OCI-LY7 (cell line): Measurements from ENCODE around the gene DNMBP. TPM values are rescaled to one million over a fixed set of nuclear protein-coding genes. Genes with fewer than 3 reads are reported as not detected.

Experiments
- BruUV-seq: library from RNA; stranded (reverse); fragments of 400-500 nt; replicated peaks from 2 replicates; lab custom pipeline; 2021; lab: Mats Ljungman, UMichigan
- CTCF ChIA-PET: fragments of 300-600 bp; sonication (Branson Sonifier 250); formaldehyde crosslinking; loops from one replicate; lab custom pipeline; 2022; ENCODE audit warnings: antibody characterized with exemption; ENCODE audit not compliant: unreplicated experiment; lab: Charles Lee
- POLR2A ChIA-PET: fragments of 300-600 bp; sonication (Branson Sonifier 250); formaldehyde crosslinking; loops from one replicate; lab custom pipeline; 2022; ENCODE audit warnings: antibody characterized with exemption; lab: Charles Lee
- DNase-seq: peaks from one replicate; pipeline ENCODE4 v3.0.0-alpha.2; 2015; ENCODE audit warnings: low spot score
- H2AFZ ChIP-seq: fragments of 200-600 bp; sonication (generic), shearing (Covaris generic); 2 replicates; pipeline ENCODE4 v1.6.1; 2014; ENCODE audit warnings: mild to moderate bottlenecking, antibody characterized with exemption, low read length, moderate library complexity
- H3K27ac ChIP-seq: fragments of 200-600 bp; sonication (generic); 2 replicates; pipeline ENCODE4 v1.5.1; 2014; ENCODE audit warnings: mixed run types, low read depth, mild to moderate bottlenecking, moderate library complexity, low read length, inconsistent platforms; ENCODE audit not compliant: poor library complexity, severe bottlenecking
- H3K36me3 ChIP-seq: fragments of 200-600 bp; sonication (generic); 2 replicates; pipeline ENCODE4 v1.6.1; 2014; ENCODE audit warnings: mild to moderate bottlenecking, antibody characterized with exemption, low read length, moderate library complexity, mixed read lengths; ENCODE audit not compliant: insufficient read depth
- H3K4me1 ChIP-seq: fragments of 200-600 bp; sonication (generic); 2 replicates; pipeline ENCODE4 v1.5.1; 2014; ENCODE audit warnings: mild to moderate bottlenecking, low read length; ENCODE audit not compliant: insufficient read depth, poor library complexity, severe bottlenecking
- H3K4me2 ChIP-seq: fragments of 200-600 bp; sonication (generic); 2 replicates; pipeline ENCODE4 v1.6.1; 2014; ENCODE audit warnings: mild to moderate bottlenecking, low read length
- H3K4me3 ChIP-seq: fragments of 200-600 bp; sonication (generic); 2 replicates; pipeline ENCODE4 v1.5.1; 2014; ENCODE audit warnings: mild to moderate bottlenecking, low read depth, low read length; ENCODE audit not compliant: poor library complexity, severe bottlenecking
- H3K79me2 ChIP-seq: fragments of 200-600 bp; sonication (generic); 2 replicates; pipeline ENCODE4 v1.6.1; 2016; ENCODE audit warnings: low read depth, mild to moderate bottlenecking, low read length, moderate library complexity, mixed read lengths; ENCODE audit not compliant: insufficient read depth
- H3K9me2 ChIP-seq: fragments of 200-600 bp; sonication (generic); 2 replicates; pipeline ENCODE4 v1.6.1; 2016; ENCODE audit warnings: mild to moderate bottlenecking, low read length, mixed read lengths; ENCODE audit not compliant: insufficient read depth
- H3K9me3 ChIP-seq: fragments of 200-600 bp; sonication (generic); 2 replicates; pipeline ENCODE4 v1.6.1; 2014; ENCODE audit warnings: mild to moderate bottlenecking, mixed run types, low read length, mixed read lengths
- H4K20me1 ChIP-seq: fragments of 200-600 bp; sonication (generic); 2 replicates; pipeline ENCODE4 v1.6.1; 2014; ENCODE audit warnings: mild to moderate bottlenecking, antibody characterized with exemption, low read length, moderate library complexity, mixed read lengths; ENCODE audit not compliant: insufficient read depth
- EZH2phosphoT487 ChIP-seq: fragments of 200-600 bp; sonication (generic); IDR thresholded peaks from 2 replicates; pipeline ENCODE4 v1.6.1; 2018; ENCODE audit warnings: low read depth, borderline replicate concordance, mild to moderate bottlenecking, mixed run types, antibody characterized with exemption, low read length, moderate library complexity, mixed read lengths
- intact Hi-C: fragments of 100-400 bp; cut with micrococcal nuclease; formaldehyde crosslinking; loops from one replicate; pipeline ENCODE4 v1.10.0; 2022; ENCODE audit not compliant: unreplicated experiment
- total RNA-seq, 2 experiments: library from RNA; depleted of rRNA in 1 of 2; stranded (reverse); fragments of >200 nt in 1 of 2; shearing (Covaris generic) in 1 of 2; gene quantifications; 2 replicates each; pipeline ENCODE4 v1.2.3, GENCODE V29; 2014 to 2022
- TF ChIP-seq, protein P1 (sequence below): fragments of 200-600 bp; sonication (generic); conservative IDR thresholded peaks from 2 replicates; pipeline ENCODE4 v1.5.1; 2014; ENCODE audit warnings: mild to moderate bottlenecking, antibody characterized with exemption, low read length, moderate library complexity, mixed read lengths

The DNMBP gene
- total RNA-seq, 2 experiments from 2014 or later, result 27.0 to 36.2 TPM

GRCh38 chr10:100033766-100034418 is 24.1 kb upstream of the DNMBP start:
- Histone ChIP-seq H3K9me3 (peaks cover 13% of the 10 kb centered on the region; the same call in 1 of the 2 replicates), H3K79me2 (no peaks in the 10 kb centered on the region), H3K27ac (no peak overlapping the region), H3K4me2 (no peak overlapping the region), H4K20me1 (no peaks in the 10 kb centered on the region), H3K4me3 (no peak overlapping the region), H3K4me1 (peaks cover 16% of the 10 kb centered on the region), H2AFZ (no peak overlapping the region), H3K9me2 (no peaks in the 10 kb centered on the region), H3K36me3 (no peaks in the 10 kb centered on the region; the same call in 1 of the 2 replicates)
- BruUV-seq, result no TSS peak
- ChIA-PET CTCF (no interaction called here), POLR2A (interaction anchor here (1.0 kb wide), 1 partner anchor 10 kb away, joined by 4 read pairs; no protein-coding TSS in a partner anchor)
- intact Hi-C loops, result no loop called here
- no peak for TF ChIP-seq EZH2phosphoT487
- TF ChIP-seq, protein P1, sequence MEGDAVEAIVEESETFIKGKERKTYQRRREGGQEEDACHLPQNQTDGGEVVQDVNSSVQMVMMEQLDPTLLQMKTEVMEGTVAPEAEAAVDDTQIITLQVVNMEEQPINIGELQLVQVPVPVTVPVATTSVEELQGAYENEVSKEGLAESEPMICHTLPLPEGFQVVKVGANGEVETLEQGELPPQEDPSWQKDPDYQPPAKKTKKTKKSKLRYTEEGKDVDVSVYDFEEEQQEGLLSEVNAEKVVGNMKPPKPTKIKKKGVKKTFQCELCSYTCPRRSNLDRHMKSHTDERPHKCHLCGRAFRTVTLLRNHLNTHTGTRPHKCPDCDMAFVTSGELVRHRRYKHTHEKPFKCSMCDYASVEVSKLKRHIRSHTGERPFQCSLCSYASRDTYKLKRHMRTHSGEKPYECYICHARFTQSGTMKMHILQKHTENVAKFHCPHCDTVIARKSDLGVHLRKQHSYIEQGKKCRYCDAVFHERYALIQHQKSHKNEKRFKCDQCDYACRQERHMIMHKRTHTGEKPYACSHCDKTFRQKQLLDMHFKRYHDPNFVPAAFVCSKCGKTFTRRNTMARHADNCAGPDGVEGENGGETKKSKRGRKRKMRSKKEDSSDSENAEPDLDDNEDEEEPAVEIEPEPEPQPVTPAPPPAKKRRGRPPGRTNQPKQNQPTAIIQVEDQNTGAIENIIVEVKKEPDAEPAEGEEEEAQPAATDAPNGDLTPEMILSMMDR, result no peak
- DNase-seq, result no peak

DNA sequence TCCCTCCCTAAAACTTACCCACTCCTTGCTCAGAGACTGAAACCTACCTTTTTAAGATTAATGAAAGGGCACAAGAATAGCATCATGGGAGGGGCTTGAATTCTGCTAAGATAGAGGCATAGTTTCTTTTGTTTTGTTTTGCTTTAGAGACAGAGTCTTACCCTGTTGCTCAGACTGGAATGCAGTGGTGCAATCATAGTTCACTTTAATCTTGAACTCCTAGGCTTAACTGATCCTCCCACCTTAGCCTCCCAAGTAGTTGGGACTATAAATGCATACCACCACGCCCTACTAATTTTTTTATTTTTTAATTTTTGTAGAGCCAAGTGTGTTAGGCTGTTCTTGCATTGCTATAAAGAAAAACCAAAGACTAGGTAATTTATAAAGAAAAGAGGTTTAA is 17.7 kb upstream of the DNMBP start:
- BruUV-seq, result no TSS peak
- Histone ChIP-seq H3K4me2 (no peak overlapping the region), H3K27ac (no peak overlapping the region), H3K9me3 (peaks cover 31% of the 10 kb centered on the region), H2AFZ (no peak overlapping the region), H4K20me1 (no peaks in the 10 kb centered on the region), H3K4me3 (no peak overlapping the region), H3K4me1 (peaks cover 19% of the 10 kb centered on the region), H3K36me3 (peaks cover 8% of the 10 kb centered on the region), H3K79me2 (no peaks in the 10 kb centered on the region), H3K9me2 (no peaks in the 10 kb centered on the region)
- intact Hi-C loops, result no loop called here
- ChIA-PET POLR2A (no interaction called here), CTCF (no interaction called here)
- no peak for TF ChIP-seq EZH2phosphoT487
- TF ChIP-seq, protein P1, result no peak
- no peak for DNase-seq

DNA sequence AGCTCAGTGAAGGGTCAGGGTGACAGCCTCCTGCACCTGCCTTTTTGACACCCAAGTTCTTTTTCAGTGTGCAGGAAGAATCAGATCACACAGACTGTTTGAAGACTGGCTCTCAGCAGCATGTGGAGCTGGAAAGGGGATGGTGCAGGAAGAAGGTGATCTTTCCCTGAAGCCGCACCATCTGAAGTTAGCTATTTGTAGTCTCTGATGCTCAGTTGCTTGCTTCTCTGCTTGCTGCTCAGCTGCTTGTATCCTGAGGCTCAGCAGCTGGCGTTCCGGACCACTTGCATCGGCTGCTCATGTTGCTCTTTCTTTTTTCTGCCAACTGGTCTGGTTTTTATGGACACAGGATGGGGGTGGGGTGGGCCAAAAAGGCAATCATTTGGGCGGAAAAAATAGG is 15.8 kb upstream of the DNMBP start:
- DNase-seq, result no peak
- POLR2A ChIA-PET, result interaction anchor here (0.6 to 3.3 kb wide), 6 partner anchors 12 to 321 kb away, joined by 4 to 13 read pairs (median 4); partner anchors contain the start of gene SCD
- Histone ChIP-seq H3K9me2 (no peaks in the 10 kb centered on the region), H3K9me3 (peaks cover 35% of the 10 kb centered on the region), H3K27ac (peak overlapping the region; percentile 42), H3K36me3 (peaks cover 13% of the 10 kb centered on the region), H3K4me3 (no peak overlapping the region), H4K20me1 (no peaks in the 10 kb centered on the region), H2AFZ (peak overlapping the region; percentile 40; the same call in 1 of the 2 replicates), H3K4me1 (peaks cover 37% of the 10 kb centered on the region), H3K4me2 (peak overlapping the region; percentile 14; the same call in 1 of the 2 replicates), H3K79me2 (no peaks in the 10 kb centered on the region)
- TF ChIP-seq EZH2phosphoT487, result no peak
- TF ChIP-seq, protein P1, result no peak
- no TSS peak for BruUV-seq
- intact Hi-C loops, result no loop called here
- CTCF ChIA-PET, result no interaction called here
